HG02885 (cell line): ENCODE results near the gene IFT27.
A peak's percentile ranks its signal among the peaks of the same experiment; 100 is the strongest.

Experiments
- ATAC-seq: cut with Tn5 transposase; IDR thresholded peaks from one replicate; pipeline ENCODE4 v1.9.1; 2021; ENCODE audit warnings: mild to moderate bottlenecking; ENCODE audit not compliant: unreplicated experiment, poor library complexity

IFT27 gene

DNA sequence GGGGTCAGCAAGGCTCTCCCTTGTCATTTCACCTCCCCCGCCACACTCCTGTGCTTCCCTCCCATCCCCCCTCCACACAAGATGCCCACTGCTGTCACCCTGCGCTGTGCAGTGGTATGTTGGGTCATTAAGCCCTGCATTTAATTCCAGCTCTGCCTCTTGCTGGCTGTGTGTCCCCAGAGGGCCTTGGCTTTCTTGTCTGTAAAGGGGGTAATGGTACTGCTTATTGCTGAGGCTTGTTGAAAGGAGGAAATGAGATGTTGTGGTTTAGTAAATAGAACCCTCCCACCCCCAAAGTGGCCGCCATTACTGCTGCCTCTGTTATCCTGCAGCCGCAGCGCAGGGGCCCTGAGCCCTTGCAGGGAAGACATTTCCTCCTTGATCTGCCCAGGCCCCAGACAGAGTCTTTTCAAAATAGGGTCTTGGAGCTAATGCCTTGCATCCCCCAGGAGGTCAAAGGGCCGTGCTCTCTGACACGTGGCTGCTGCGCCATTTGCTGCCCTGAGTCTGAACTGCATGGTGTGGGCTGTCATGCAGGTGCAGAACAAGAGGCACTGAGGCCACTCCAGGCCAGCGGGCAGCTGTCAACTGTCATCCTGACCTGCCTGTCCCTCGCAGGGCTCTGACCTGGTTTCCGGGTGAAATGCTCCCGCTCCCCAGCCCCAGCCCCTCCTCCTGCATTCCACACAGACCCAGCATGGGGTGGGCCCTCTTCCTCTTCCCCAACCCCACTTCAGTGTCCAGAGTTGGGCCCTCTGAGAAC, 22.2 kb upstream of the IFT27 start:
- no peak for ATAC-seq

GRCh38 chr22:36797374-36797773, 21.5 kb upstream of the IFT27 start:
- no peak for ATAC-seq

DNA sequence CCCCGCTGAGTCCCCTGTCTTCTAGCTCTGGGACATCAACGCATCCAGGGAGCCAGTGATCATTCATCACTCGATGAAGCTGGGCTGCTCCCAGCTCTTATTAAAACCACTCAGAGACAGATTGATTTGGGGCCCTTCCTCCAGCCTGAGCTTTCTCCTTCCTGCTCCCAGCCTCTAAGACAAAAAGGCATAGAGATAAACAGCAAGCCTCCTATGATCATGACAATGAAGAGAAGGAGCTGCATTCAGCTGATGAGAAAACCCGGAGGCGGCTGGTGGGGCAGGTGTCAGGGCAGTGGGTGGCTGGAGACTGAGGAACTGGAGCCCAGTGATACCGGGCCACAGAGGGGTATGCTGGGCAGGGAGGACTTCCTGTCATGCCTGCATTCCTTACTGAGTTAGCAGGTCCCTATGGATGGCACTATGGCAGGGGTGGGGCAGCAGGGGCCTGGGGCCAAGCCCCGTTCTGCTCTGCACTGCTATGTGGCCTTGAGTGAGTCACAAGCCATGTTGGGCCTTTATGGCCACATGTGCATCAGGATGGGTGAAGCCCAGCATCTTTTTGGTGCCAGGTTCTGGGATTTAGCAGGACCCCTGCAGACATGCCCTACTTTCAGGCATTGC, 20.7 kb upstream of the IFT27 start:
- ATAC-seq = no peak

DNA sequence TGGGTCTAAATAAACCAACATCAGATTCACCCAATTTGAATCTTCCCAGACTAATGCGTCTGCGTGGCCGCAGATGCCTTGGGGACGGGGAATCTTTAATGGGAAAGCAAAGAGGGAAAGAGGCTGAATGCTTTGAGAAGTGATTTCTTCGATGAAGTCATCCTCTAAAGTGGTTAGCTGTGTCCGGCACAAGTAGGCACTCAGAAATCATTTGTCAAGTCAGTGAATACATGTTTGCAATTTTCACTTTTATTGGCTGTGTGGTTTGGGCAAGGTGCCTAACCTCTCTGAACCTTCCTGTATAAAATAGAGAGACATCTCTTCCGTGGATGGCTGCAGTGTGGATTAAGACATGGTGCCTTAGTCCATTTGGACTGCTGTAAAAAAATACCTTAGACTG, 19.7 kb upstream of the IFT27 start:
- no peak for ATAC-seq

GRCh38 chr22:36790648-36791047, 14.7 kb upstream of the IFT27 start:
- no peak for ATAC-seq

DNA sequence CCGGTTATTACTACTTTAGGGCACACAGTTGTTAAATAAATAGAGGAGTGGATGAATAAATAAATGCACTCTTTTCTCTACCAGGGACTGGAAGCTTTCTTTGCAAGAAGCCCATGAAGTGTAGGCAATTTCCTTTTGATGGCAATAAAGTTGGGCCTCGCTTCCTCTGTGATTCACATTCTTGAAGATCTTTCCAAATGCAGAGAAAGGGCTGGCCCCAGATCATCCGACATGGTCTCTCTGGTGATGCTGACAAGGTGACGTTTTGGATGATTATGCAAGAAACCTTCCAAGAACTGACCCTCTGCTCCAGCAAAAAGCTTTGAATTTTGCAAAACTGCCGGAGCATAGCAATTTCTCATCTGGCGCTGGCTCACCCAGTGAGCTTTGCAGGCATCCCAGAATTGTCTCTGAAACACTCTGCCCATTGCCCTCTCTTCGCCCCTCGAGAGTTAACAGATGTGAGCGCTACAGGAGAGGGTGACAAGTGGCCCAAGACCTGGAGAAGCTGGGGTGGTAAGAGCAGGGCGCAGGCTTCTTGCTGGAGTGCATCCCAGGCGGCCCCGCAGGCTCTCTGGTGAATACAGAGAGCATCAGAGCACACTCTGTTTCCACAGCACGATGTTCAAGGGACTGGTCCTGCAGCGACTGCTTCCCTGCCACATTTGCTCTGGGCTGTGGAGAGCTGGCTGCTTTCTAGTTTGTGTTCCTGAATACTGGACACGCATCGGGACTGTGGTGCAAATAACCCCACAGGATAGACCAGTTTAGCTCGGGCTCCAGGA, 11.5 kb upstream of the IFT27 start:
- no peak for ATAC-seq

GRCh38 chr22:36783743-36784142, 7.8 kb upstream of the IFT27 start:
- ATAC-seq = no peak

GRCh38 chr22:36781656-36782627, 6.0 kb upstream of the IFT27 start:
- peak; percentile 72 for ATAC-seq

- no peak for ATAC-seq
Measured at GRCh38 chr22:36778020-36778419, 2.1 kb upstream of the IFT27 start.

- no peak for ATAC-seq
Measured at GRCh38 chr22:36776722-36777121, 803 bp upstream of the IFT27 start.

DNA sequence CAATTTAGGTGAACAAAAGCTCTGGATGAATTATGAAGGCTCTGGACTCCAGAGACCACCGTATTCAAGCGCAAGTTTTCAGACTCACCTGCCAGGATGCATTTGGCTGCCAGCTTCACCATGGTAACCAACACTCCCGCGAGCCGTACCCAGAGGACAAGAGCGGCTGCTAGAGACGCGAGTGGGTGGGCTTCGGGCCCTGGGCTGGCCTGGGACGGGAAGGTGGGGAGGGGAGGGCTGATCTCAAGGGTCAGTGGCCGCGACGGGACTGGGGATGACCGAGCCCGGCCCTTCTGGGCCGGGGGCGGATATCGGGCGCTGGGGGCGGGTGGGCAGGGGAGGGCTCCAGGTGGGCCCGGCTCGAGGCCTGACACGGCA, 344 bp downstream of the IFT27 start:
- peak; percentile 0 for ATAC-seq

DNA sequence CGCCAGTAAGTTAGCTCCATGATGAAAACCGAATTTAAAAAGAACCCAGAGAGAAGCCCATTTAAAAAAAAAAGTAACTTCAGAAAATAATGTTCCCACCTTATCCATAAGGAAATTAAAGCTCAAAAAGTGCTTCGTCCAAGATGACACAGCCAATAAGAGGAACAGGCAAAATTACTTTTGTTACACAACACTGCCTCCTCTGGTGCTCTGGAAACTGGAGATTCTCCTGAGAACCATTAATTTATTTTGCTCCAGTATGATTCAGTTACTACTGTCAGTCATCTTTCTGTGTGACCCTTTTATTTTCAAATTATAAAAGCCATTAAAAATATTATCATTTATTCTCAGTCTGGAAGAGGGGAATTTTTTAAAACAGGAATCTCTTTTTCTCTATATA, 2.0 kb downstream of the IFT27 start:
- no peak for ATAC-seq

DNA sequence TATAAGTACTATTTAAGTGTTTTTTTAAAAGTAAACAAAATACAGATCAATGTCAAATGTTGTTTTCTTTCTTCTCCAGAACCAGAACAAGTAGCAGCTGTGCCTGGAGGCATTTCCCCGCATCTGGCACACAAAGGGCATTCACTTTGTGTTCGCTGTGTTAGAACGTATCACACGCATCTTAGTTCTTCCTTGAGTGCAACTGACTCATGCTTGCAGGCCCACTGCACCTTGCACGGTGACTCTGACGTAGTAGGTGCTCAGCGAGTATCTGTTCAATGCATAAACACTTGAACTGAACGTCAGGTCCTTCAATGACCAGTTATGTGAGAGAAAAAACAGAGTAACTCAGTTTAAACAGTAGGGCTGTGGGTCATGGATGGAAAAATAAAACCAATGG, 3.5 kb downstream of the IFT27 start:
- ATAC-seq = no peak

- no peak for ATAC-seq
Measured at GRCh38 chr22:36771356-36772063, 4.4 kb downstream of the IFT27 start.

- ATAC-seq = no peak
Measured at GRCh38 chr22:36770513-36771231, 5.2 kb downstream of the IFT27 start.

- ATAC-seq = no peak
Measured at GRCh38 chr22:36769541-36770512, 6.1 kb downstream of the IFT27 start.

DNA sequence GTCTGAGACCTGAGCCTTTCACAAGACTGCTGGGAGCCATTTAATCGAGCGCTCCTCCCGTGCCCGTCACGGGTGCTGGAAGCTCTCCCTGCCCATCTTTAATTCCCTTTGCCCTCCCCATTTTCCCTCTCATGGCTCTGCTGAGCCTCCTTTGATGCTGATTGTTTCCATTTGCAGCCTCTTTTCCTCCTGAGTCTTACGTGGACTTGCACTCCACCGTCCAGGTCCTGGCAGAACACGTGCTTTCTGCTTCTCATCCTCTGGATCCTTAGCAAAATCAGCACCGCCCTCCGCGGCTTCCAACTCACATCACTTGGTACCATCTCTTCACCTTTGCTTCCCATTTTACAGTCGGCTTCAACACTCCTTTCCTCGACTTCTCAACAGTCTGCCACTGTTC, 7.3 kb downstream of the IFT27 start:
- no peak for ATAC-seq

- ATAC-seq = no peak
Measured at GRCh38 chr22:36768141-36768540, 7.8 kb downstream of the IFT27 start.
